HepG2 (cell line): ENCODE results near the gene PEX11B. TPM values are rescaled to one million over a fixed set of nuclear protein-coding genes. Genes with fewer than 3 reads are reported as not detected.

ENCODE experiments used
- AHR ChIP-seq: IDR thresholded peaks from 2 replicates; pipeline ENCODE4 v1.6.1; 2018; ENCODE audit warnings: missing genetic modification reagents, missing compliant biosample characterization
- ARNTL ChIP-seq: sonication (generic); formaldehyde crosslinking; IDR thresholded peaks from 2 replicates; pipeline ENCODE4 v1.4.0; 2020; ENCODE audit warnings: mild to moderate bottlenecking, missing genetic modification reagents
- CCDC6 ChIP-seq: sonication (generic); formaldehyde crosslinking; IDR thresholded peaks from 2 replicates; pipeline ENCODE4 v1.8.1; 2022; ENCODE audit warnings: mild to moderate bottlenecking, missing genetic modification reagents, moderate library complexity
- CERS6 ChIP-seq: sonication (generic); formaldehyde crosslinking; IDR thresholded peaks from 2 replicates; pipeline ENCODE4 v1.5.0; 2020; ENCODE audit warnings: missing genetic modification reagents
- ETV6 ChIP-seq: sonication (generic); formaldehyde crosslinking; conservative IDR thresholded peaks from 2 replicates; pipeline ENCODE4 v1.4.0; 2020; ENCODE audit warnings: missing genetic modification reagents
- FIP1L1 ChIP-seq: fragments of 200-400 bp; formaldehyde crosslinking; IDR thresholded peaks from 2 replicates; pipeline ENCODE4 v1.6.1; 2018; ENCODE audit warnings: low read depth, mild to moderate bottlenecking, low read length, moderate library complexity, borderline replicate concordance; ENCODE audit not compliant: insufficient read depth
- ONECUT2 ChIP-seq: sonication (generic); formaldehyde crosslinking; IDR thresholded peaks from 2 replicates; pipeline ENCODE4 v1.4.0; 2020; ENCODE audit warnings: missing genetic modification reagents
- POLR2G ChIP-seq: fragments of 200-400 bp; formaldehyde crosslinking; IDR thresholded peaks from 2 replicates; pipeline ENCODE4 v1.6.1; 2018; ENCODE audit warnings: mild to moderate bottlenecking, low read depth, low read length, moderate library complexity
- RARA ChIP-seq: IDR thresholded peaks from 2 replicates; pipeline ENCODE4 v1.6.1; 2016; ENCODE audit warnings: missing genetic modification reagents, missing compliant biosample characterization
- RXRA ChIP-seq: sonication (generic); formaldehyde crosslinking; IDR thresholded peaks from 2 replicates; pipeline ENCODE4 v1.5.1; 2020; ENCODE audit warnings: missing genetic modification reagents
- SCMH1 ChIP-seq: sonication (generic); formaldehyde crosslinking; IDR thresholded peaks from 2 replicates; pipeline ENCODE4 v1.9.0; 2021; ENCODE audit warnings: missing genetic modification reagents, mild to moderate bottlenecking, borderline replicate concordance
- SMC3 ChIP-seq: IDR thresholded peaks from 2 replicates; pipeline ENCODE4 v1.6.1; 2011; ENCODE audit warnings: low read length, improper control_type of control experiment
- TCF7 ChIP-seq: sonication (generic); IDR thresholded peaks from 2 replicates; pipeline ENCODE4 v1.6.1; 2016; ENCODE audit warnings: antibody characterized with exemption, low read depth
- ZBTB42 ChIP-seq: sonication (generic); formaldehyde crosslinking; IDR thresholded peaks from 2 replicates; pipeline ENCODE4 v1.5.0; 2020; ENCODE audit warnings: mild to moderate bottlenecking, missing genetic modification reagents
- ZC3H4 ChIP-seq: sonication (generic); formaldehyde crosslinking; IDR thresholded peaks from 2 replicates; pipeline ENCODE4 v1.4.0; 2020; ENCODE audit warnings: missing genetic modification reagents, borderline replicate concordance
- ZFP91 ChIP-seq: sonication (generic); formaldehyde crosslinking; IDR thresholded peaks from 2 replicates; pipeline ENCODE4 v1.9.0; 2022; ENCODE audit warnings: missing genetic modification reagents, mild to moderate bottlenecking, borderline replicate concordance
- ZMYM3 ChIP-seq: sonication (generic); formaldehyde crosslinking; IDR thresholded peaks from 2 replicates; pipeline ENCODE4 v1.5.1; 2020; ENCODE audit warnings: mild to moderate bottlenecking, missing genetic modification reagents
- ZNF180 ChIP-seq: sonication (generic); formaldehyde crosslinking; IDR thresholded peaks from 2 replicates; pipeline ENCODE4 v1.4.0; 2020; ENCODE audit warnings: low read depth, missing genetic modification reagents, borderline replicate concordance
- ZNF205 ChIP-seq: IDR thresholded peaks from 2 replicates; pipeline ENCODE4 v1.6.1; 2018; ENCODE audit warnings: missing biosample characterization, missing genetic modification reagents
- ZNF33A ChIP-seq: sonication (generic); formaldehyde crosslinking; IDR thresholded peaks from 2 replicates; pipeline ENCODE4 v1.5.1; 2020; ENCODE audit warnings: missing genetic modification reagents, mild to moderate bottlenecking, moderate library complexity, borderline replicate concordance
- ZNF430 ChIP-seq: sonication (generic); formaldehyde crosslinking; IDR thresholded peaks from 2 replicates; pipeline ENCODE4 v1.9.0; 2021; ENCODE audit warnings: mild to moderate bottlenecking, missing genetic modification reagents
- ZNF546 ChIP-seq: sonication (generic); formaldehyde crosslinking; conservative IDR thresholded peaks from 2 replicates; pipeline ENCODE4 v1.8.1; 2023; ENCODE audit warnings: mild to moderate bottlenecking, missing genetic modification reagents
- ZNF639 ChIP-seq: conservative IDR thresholded peaks from 2 replicates; pipeline ENCODE4 v1.6.1; 2018; ENCODE audit warnings: missing genetic modification reagents
- ZNF710 ChIP-seq: sonication (generic); formaldehyde crosslinking; IDR thresholded peaks from 2 replicates; pipeline ENCODE4 v1.5.0; 2020; ENCODE audit warnings: mild to moderate bottlenecking, missing genetic modification reagents, borderline replicate concordance
- ZSCAN31 ChIP-seq: sonication (generic); formaldehyde crosslinking; IDR thresholded peaks from 2 replicates; pipeline ENCODE4 v1.5.0; 2020; ENCODE audit warnings: low read depth, mild to moderate bottlenecking, missing genetic modification reagents
- polyA plus RNA-seq, 8 experiments: library from polyadenylated mRNA; depleted of rRNA in 3 of 8; stranded (reverse) in 7 of 8; unstranded in 1 of 8; fragments of >200 nt; fragmentation: Illumina TruSeq in 4 of 8; extraction: Trizol in 4 of 8; gene quantifications; 2 replicates each; pipeline versions ENCODE4 v1.2.1 to v1.2.3, GENCODE V29; 2011 to 2016; ENCODE audit warnings: low read depth in 4 of 8, missing spikeins in 1 of 8, mixed read lengths in 1 of 8; ENCODE audit not compliant: insufficient read depth in 1 of 8
- total RNA-seq, 5 experiments: library from RNA; depleted of rRNA; stranded (reverse); fragments of >200 nt; fragmentation: Illumina TruSeq; extraction: Trizol; gene quantifications; 2 replicates each; pipeline ENCODE4 v1.2.3, GENCODE V29; 2016; ENCODE audit warnings: low read depth in 1 of 5

The PEX11B gene
- total and polyA plus RNA-seq, 2 of the 13 experiments (the other 11 are each of a cell fraction or from before 2014, with no cell fraction given) = 21.6 to 48.4 TPM

- TF ChIP-seq RXRA (CRISPR knock-in tag) (peak; percentile 32; the same call in 1 of the 2 replicates), ONECUT2 (0 out of 2 replicates have a peak, but pooled peaks have one; percentile 30), POLR2G (peak; percentile 88), ZNF180 (no peak), ZBTB42 (no peak), AHR (CRISPR knock-in tag) (no peak), ZNF546 (CRISPR knock-in tag) (no peak), ZSCAN31 (CRISPR knock-in tag) (0 out of 2 replicates have a peak, but pooled peaks have one; percentile 50), ZMYM3 (CRISPR knock-in tag) (no peak), TCF7 (no peak), ZNF710 (peak; percentile 63; the same call in 1 of the 2 replicates), CERS6 (CRISPR knock-in tag) (no peak), CCDC6 (CRISPR knock-in tag) (no peak), ZNF430 (CRISPR knock-in tag) (peak; percentile 29; the same call in 1 of the 2 replicates), RARA (CRISPR knock-in tag) (peak; percentile 44; the same call in 1 of the 2 replicates), ZFP91 (peak; percentile 72; the same call in 1 of the 2 replicates), ETV6 (CRISPR knock-in tag) (peak; percentile 83), ARNTL (peak; percentile 65; the same call in 1 of the 2 replicates), SCMH1 (CRISPR knock-in tag) (no peak), ZNF205 (CRISPR knock-in tag) (peak; percentile 39; the same call in 1 of the 2 replicates), ZNF33A (CRISPR knock-in tag) (no peak), ZC3H4 (no peak), SMC3 (peak; percentile 3; the same call in 1 of the 2 replicates), ZNF639 (CRISPR knock-in tag) (0 out of 2 replicates have a peak, but pooled peaks have one; percentile 27), FIP1L1 (no peak)
Observed at GRCh38 chr1:145964328-145965118, 46.0 kb upstream of the PEX11B start, which contains the start of the genes ANKRD34A and POLR3GL (continued).
